Fibroblast of skin of scalp (primary cell): ENCODE data around the gene HLX. TPM values are rescaled to one million over a fixed set of nuclear protein-coding genes. Genes with fewer than 3 reads are reported as not detected.
A peak's percentile ranks its signal among the peaks of the same experiment; 100 is the strongest.

Source experiments
- DNase-seq: peaks from one replicate; pipeline ENCODE4 v3.0.0-alpha.2; 2013
- polyA plus RNA-seq, 2 experiments: library from polyadenylated mRNA; unstranded; fragments of 120-200 nt; gene quantifications; one replicate each; pipeline ENCODE4 v1.2.1, GENCODE V29; 2013; ENCODE audit not compliant: insufficient read length in 2 of 2

HLX gene, protein sequence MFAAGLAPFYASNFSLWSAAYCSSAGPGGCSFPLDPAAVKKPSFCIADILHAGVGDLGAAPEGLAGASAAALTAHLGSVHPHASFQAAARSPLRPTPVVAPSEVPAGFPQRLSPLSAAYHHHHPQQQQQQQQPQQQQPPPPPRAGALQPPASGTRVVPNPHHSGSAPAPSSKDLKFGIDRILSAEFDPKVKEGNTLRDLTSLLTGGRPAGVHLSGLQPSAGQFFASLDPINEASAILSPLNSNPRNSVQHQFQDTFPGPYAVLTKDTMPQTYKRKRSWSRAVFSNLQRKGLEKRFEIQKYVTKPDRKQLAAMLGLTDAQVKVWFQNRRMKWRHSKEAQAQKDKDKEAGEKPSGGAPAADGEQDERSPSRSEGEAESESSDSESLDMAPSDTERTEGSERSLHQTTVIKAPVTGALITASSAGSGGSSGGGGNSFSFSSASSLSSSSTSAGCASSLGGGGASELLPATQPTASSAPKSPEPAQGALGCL
- 9.7 TPM for polyA plus RNA-seq (2013, experiment 1 of 2; ENCODE audit: insufficient read length)
- polyA plus RNA-seq (2013, experiment 2 of 2; ENCODE audit: insufficient read length): 8.4 TPM

DNA sequence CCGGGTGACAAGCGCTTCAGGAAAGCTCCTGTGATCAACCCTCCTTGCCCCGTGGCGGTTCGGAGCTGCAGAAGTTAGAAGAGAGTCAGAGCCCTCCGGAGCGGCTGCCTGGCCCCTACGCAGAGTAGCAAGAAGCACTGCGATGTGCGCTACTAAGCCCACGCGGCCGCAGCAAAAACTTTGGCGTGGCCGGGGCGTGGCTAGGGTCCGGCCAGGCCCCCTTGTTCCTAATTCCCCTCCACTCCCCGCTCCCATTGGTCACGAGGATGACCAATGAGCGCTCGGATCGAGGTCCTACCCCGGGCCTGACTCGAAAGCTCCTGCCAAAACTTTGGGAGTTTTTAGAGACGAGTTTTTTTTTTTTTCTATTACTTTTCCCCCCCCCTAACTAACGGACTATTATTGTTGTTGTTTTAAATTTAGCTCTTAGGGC, at the start of gene HLX:
Gene HLX (plus strand): TSS at position 368 of the 433 bp plus-strand sequence. CDS start 415 bp downstream, outside the sequence.
- peak; percentile 95 for DNase-seq

DNA sequence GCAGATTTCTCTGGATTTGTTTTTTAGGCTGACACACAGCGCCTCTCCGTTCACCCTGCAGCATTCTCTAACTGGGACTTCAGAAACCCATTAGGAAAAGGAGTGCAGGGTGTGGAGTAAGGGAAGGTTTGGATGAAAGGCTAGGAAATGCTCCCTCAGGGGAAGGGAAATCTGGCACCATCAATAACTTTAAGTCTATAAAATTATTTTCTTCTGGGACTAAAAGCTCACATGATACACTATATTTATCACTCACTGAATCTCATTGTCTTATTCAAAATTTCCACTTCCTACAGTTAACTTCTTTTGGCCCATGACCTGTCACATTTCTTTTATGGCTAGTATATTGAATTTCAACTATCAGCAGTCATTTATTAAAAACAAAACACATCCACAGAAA, 45.8 kb upstream of the HLX start:
- DNase-seq: no peak

DNA sequence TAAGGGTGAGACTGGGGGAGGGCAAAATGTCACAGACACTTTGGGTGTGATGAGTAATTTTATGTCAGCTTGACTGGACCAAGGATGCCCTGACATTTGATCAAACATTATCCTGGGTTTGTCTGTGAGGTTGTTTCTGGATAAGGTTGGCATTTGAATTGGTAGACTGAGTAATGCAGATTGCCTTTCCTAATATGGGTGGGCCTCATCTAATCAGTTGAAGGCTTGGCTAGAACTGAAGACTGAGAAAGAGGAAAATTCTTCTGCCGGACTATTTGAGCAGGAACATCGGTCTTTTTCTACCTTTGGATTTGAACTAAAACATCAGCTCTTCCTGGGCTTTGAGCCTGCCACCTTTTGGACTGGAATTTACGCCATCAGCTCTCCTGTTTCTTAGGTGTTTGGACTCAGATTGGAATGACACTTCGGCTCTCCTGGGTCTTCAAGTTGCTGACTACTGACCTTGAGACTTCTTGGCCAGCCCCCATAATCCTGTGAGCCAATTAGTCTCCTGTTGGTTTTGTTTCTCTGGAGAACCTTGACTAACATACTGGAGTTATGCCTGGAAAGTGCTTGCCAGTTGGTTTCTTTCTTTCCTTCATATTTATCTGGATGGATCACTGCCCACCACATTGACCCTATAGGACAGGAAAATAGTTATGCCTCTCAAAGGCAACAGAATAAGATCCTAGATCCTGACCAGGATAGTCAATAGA, 44.9 kb upstream of the HLX start:
- no peak for DNase-seq

DNA sequence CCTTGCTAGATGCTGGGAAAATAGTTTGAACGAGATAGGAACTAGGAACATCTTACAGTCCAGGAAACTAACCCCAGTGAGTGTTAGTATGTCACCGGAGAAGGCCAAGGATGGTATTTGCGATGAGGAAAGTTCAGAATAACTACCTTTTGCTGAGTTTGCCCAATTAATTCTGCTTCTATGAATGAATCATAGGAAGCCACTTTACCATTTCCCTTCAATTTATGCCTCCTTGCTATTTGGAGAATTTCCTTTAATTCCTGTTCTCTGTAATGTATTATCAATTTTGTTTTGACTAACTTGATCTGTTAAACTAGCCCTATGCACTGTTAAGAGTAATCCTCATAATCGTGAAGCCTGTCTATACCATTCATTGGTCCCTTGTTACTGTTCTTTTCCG, 40.7 kb upstream of the HLX start:
- no peak for DNase-seq

DNA sequence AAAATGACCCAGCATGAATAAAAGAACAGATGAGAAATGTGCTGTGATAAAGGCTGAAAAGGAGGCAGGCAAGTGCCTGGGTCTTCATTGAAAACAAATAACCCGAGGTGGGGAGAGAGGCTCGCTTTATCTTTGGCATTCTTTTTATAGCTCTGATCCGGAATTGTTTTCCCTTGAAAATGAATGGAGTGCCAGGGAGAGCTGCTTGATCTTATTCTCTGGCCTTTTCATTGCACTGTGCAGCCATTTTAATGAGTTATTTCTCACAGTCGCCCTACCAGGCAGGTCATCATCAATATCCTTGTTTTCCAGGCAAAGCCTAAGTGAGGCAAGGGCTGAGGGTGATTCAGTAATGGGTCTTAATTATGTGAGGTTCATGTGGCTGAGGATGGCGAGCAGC, 39.8 kb upstream of the HLX start:
- no peak for DNase-seq

DNA sequence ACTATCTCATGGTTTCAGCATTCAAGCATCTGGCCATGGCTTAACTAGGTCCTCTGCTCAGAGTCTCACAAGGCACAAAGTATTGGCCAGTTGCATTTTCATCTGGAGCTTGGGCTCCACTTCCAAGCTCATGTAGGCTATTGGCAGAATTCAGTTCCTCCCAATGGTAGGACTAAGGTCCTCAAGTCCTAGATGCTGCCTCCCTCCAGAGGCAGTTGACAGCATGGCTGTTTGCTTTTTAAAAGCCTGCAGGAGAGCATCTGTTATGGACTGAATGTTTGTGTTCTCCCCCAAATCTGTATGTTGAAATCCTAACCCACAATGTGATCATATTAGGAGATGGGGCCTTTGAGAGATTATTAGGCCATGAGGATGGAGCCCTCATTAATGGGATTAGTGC, 38.0 kb upstream of the HLX start:
- no peak for DNase-seq

DNA sequence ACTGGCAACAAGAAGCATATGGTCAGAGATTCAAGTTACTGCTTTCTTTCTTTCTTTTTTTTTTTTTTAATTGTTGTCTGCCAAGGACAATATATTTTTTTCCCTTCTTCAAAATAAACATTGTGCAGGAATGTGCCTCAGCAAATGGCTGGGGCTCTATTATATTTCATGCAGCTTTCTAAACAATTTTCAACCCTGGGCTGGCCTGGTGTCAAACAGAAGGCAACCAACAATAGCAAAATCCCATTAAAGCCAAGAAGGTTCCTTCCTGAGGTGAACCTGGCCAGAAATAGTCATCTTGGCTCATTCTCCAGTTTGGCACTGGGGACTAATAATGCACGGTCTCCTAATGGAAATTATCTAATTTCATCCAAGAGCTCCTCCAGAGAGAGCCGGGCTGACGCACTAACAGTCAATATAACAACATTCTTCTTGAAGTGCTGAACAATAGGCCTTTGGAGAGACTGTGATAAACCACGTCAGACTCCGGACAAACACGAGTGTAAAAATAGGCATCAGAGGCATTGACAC, 35.7 kb upstream of the HLX start:
- DNase-seq: no peak

DNA sequence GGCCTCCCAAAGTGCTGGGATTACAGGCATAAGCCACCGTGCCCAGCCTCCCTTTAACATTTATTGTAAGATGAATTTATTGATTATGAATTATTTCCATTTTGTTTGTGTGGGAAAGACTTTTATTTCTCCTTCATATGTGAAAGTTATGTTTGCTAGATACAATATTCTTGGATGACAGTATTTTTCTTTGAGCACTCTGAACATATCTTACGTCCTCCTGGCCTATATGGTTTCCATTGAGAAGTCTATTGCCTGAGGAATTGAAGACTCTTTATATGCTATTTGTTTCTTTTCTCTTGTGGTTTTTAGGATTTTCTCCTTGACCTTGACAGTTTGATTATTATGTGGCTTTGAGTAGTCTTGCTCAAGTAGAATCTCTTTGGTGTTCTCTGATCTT, 26.8 kb upstream of the HLX start:
- DNase-seq: no peak

DNA sequence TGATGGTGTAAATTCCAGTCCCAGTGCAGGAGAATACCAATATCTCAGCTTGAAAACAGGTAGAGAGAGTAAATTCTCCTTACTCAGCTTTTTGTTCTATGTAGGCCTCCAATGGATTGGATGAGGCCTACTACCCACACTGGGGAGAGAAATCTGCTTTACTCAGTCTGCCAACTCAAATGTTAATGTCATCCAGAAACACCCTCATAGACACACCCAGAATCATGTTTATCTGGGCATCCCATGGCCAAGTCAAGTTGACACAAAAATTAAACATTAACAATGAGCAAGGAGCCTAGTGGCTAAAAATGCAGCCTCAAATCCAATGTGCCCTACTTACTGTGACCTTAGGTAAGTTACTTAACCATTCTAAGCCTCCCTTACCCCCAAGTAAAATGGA, 6.9 kb upstream of the HLX start:
- no peak for DNase-seq

DNA sequence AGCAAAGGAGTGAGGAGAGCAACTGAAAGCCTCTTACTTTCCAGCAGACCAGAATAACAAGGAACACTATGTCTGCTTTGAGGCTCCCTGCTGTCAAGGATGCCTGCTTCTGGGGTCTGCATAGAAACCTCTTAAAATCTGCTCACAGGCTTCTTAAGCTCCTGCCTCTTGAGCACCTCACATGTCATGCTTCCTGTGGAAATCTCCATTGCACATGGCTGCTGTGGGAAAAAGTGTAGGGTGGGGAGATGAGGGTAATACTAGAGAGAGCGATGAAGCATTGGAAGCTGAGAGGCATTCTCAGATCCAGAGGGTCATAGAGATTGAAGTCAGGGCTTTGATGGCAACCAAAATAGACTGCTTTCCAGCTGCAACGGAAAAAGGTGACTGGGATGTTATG, 6.2 kb upstream of the HLX start:
- DNase-seq: no peak

DNA sequence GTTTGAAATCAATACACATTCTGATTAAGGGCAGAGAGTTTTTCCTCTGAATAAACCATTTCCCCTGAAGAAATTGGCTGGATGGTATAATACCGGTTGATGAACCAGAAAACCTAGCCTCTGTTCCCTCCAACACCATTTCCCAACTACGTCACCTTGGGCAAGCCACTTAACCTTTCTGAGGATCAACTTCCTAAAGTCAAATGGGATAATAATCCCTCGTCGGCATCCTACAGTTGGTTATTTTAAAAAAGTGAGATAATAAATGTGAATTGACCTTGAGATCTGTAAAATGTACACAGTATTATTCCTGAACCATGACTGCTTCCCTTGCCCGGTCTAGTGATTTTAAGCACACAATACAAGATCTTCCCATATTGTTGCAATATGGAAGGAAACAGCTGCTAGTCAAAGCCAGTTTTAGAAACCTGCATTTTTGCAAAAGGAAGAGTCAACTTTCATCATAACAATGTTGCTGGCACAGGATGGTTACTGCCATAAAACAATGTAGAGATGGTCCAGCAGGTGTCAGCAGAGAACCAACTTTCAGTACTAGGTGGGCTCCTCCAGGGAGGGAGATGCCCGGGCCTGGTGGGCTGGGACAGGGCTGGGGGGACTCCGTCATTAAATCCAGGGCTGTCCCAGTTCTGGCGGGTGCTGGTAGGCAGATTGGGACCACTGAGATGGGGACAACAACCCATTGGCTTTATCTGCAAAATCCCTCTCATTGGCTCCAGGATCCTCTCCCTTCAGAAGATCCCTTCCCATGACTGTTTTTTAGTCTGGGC, 5.2 kb upstream of the HLX start:
- DNase-seq: peak; percentile 63

DNA sequence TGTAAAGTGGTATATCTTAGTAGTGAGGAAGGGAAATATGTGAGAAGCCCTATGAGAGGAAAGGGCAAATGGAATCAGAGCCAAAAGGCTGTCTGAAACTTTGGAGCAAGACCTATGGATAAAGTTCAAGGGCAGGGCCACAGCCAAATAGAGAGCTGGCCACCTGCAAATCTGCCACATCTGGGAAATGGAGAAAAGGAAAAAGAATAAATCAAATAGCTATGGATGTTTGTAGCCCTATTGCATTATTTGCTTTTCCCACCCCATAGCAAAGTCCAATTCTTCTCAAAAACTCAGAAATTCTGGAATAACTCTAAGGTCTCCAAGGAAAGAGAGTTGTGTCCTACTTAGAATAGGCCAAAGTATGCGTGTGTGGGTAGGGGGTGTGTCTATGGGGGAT, 4.0 kb upstream of the HLX start:
- DNase-seq: no peak

DNA sequence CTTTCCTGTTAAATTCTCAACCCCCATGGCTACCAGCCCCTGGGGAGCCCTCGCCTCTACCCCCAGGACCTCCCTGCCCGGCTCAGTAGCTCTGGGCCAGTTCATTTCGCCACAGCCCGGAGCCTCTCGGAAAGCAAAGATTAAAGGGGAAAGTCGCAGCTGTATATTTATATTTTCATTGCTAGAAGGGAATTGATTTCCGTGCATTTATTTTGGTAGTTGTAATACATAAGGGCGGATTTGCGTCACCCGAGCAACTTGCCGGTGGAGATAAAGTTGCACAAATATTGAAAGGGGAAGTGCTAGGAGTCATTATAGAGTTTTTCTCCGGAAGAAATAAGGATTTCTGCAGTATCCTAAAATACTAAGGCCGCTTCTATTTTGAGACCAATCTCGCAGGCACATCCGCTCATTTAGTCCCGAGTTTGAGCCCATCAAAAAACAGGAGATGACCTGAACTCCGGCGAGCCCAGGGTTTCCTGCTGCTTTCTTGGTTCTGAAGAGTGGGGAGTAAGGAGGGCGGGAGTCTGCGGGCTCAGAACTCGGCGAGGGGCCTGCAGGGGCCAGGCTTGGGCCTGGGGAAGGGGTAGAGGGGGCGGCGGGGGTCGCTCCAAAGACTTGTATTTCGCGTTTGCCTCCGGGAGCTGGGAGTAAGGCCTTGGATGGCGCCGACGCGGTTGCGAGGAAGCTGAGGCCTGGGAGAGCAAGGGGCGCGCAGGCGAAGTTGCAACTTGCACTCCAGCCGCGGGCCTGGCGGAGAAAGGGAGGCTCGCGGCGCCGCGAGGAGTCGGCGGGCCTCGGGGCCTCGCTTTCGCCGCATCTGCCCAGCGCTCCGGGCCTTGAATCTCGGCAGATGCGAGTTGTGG, 2.5 kb upstream of the HLX start:
- no peak for DNase-seq

DNA sequence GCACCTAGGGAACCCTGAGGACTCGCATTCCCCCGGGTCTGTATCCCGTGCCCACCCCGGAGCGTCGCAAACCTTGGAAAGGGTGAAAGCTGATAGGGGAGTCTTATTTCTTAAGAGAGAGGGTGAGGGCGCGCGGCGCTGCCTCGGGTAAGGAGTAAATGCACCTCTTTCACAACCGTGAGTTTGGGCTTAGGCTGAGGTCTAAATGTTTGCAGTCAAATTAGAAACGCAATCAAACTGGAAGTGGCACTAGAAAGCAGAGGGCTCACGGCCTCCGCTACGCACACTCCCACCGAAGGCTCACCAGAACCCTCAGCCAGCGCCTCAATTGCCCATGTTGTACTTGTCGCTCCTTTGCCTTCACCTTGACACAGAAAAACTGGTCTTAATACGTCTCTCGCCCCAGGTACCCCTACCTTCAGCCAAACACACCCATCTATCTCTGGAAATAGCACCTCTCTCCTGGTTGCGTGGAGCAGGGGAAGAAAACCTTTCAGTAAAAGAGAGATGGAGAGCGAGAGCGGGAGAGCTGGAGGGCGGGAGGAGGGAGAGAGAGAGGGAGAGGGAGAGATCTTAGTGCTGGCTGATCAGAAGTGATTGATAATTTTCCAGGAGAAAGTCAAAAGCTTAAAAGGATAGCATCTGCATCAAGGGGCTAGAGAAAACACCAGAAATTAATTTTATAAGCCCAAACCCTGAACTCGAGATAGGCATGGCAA, 1.7 kb upstream of the HLX start:
- no peak for DNase-seq

DNA sequence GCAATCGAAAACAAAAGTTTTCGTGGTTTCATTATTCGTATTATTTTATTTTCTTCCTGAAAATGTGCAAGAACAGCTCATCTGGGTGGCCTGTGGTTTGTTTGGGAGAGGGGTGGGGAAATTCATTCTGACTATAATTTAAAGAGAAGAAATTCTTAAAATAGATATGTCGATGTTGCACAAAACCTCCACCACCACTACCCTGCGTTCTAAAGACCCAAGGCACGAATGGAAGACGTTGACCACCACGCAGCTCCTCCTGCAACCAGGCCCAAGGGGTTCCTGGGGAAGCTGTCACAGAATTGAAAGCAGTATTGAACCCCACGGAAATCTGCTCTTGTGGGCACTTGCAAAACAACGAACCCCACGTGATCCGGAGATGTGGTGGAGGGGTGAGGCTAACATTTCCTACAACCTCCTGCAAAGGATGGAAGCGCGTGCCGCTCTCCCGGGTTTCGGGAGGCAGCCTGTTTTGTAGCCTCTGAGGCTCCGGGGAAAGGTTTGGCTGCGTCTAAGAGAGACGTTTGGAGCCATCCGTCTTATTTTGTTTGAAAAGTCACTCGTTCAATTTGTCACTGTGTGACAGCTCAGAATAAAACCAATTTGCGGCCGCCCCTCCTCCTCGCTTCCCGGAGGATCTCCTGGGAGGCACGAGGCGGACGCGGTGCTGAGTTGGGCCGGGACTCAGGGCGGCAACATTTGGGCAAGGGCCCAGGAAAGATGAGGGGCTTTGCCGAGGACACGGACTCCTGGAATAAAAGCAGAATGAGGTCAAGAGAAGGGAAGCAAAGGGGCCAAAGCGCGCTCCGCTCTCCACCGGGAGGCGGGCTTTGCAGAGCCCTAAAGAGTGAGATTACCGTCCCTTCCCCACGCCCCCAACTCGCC, 810 bp upstream of the HLX start:
- no peak for DNase-seq

DNA sequence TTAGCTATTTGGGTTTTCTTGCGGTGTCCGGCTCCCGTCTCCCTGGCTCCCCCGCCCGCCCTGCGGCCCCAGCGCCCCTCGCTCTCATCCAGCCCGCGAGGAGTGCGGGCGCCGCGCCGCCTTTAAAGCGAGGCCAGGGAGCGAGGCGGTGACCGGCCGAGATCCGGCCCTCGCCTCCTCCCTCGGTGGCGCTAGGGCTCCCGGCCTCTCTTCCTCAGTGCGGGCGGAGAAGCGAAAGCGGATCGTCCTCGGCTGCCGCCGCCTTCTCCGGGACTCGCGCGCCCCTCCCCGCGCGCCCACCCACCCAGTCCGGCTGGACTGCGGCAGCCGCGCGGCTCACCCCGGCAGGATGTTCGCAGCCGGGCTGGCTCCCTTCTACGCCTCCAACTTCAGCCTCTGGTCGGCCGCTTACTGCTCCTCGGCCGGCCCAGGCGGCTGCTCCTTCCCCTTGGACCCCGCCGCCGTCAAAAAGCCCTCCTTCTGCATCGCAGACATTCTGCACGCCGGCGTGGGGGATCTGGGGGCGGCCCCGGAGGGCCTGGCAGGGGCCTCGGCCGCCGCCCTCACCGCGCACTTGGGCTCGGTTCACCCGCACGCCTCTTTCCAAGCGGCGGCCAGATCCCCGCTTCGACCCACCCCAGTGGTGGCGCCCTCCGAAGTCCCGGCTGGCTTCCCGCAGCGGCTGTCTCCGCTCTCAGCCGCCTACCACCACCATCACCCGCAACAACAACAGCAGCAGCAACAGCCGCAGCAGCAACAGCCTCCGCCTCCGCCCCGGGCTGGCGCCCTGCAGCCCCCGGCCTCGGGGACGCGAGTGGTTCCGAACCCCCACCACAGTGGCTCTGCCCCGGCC, 492 bp downstream of the HLX start:
- peak; percentile 45 for DNase-seq

DNA sequence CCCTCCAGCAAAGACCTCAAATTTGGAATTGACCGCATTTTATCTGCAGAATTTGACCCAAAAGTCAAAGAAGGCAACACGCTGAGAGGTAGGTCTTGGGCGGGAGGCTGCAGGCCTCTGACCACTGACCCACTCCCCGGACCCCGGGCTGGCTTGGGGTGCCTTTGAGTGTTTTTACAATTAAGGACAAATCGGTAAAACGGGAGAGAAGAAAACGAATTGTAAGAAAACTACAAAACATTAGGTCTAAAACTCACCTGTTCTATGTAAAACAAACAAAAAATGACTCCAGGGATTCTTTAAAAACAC, 1.1 kb downstream of the HLX start:
- DNase-seq: no peak

DNA sequence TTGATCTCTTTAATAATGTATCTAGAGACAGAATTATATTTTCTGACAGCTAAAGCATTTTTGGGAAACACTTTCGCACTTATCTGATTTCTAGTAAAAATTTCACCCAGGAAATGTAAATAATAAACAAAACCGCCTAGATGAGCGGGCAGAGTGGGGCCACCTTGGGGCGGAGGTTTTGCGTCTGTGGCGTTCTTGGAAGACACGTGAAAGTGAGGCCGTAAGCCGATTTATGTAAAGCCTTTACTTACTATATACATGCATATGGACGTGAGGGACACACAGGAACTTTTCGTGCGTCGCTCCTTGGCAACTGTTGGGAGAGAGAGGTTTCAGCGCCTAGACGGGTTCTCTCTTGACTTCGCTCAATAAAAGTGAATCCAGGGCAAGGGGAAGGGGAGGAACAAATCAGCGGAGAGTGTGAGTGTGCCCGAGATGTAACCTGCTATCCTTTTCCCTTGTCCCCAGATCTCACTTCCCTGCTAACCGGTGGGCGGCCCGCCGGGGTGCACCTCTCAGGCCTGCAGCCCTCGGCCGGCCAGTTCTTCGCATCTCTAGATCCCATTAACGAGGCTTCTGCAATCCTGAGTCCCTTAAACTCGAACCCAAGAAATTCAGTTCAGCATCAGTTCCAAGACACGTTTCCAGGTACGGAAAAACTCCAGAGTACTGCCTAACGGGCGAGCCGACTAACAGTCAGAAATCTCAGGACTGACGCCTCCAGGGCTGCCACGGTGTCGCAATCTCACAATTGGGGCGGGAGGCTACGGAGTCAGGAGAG, 1.7 kb downstream of the HLX start:
- DNase-seq: peak; percentile 47
